ENCODE results near the gene MME. TPM values are rescaled to one million over a fixed set of nuclear protein-coding genes. Genes with fewer than 3 reads are reported as not detected.

The MME gene
- total RNA-seq, 1 donor = 102 TPM

DNA sequence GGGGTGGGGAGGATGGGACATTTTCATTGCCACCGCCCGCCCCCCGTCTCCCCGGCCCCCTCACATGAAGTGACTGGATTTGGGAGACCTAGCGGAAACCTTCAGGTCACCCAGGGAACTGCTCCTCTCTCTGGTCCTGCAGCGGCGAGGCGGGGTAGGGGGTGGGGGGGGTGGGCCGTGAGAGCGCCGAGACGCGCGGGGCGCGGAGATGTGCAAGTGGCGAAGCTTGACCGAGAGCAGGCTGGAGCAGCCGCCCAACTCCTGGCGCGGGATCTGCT, 712 bp upstream of the MME start:
- no peaks in the 10 kb centered on the region for H3K36me3 ChIP-seq (ENCODE audit: insufficient read depth, low read length)
- DNase-seq (ENCODE audit: insufficient read length, low spot score, missing footprints) = peak; percentile 74
- H3K4me2 ChIP-seq (ENCODE audit: insufficient read depth, low read length) = peak overlapping the region; percentile 99
- H3K79me2 ChIP-seq (ENCODE audit: insufficient read depth, low read length) = peaks cover 34% of the 10 kb centered on the region
- no peaks in the 10 kb centered on the region for H3K27me3 ChIP-seq (ENCODE audit: insufficient read depth, low read length)
- peak overlapping the region; percentile 97 for H2AFZ ChIP-seq (ENCODE audit: low read length)
- peak overlapping the region; percentile 89 for H3K4me3 ChIP-seq (ENCODE audit: insufficient read depth, low read length)
- no peaks in the 10 kb centered on the region for H3K9me3 ChIP-seq (ENCODE audit: low read depth, low read length)
- peaks cover 10% of the 10 kb centered on the region for H3K4me1 ChIP-seq (ENCODE audit: insufficient read depth, low read length)
- TF ChIP-seq, protein P1, sequence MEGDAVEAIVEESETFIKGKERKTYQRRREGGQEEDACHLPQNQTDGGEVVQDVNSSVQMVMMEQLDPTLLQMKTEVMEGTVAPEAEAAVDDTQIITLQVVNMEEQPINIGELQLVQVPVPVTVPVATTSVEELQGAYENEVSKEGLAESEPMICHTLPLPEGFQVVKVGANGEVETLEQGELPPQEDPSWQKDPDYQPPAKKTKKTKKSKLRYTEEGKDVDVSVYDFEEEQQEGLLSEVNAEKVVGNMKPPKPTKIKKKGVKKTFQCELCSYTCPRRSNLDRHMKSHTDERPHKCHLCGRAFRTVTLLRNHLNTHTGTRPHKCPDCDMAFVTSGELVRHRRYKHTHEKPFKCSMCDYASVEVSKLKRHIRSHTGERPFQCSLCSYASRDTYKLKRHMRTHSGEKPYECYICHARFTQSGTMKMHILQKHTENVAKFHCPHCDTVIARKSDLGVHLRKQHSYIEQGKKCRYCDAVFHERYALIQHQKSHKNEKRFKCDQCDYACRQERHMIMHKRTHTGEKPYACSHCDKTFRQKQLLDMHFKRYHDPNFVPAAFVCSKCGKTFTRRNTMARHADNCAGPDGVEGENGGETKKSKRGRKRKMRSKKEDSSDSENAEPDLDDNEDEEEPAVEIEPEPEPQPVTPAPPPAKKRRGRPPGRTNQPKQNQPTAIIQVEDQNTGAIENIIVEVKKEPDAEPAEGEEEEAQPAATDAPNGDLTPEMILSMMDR (IDR thresholded peaks at IDR 0.05; ENCODE audit: extremely low read depth, low read depth, low read length) = no peak
- H3K27ac ChIP-seq (ENCODE audit: low read depth, low read length) = no peak overlapping the region
- H4K20me1 ChIP-seq (ENCODE audit: insufficient read depth, low read length) = no peaks in the 10 kb centered on the region

DNA sequence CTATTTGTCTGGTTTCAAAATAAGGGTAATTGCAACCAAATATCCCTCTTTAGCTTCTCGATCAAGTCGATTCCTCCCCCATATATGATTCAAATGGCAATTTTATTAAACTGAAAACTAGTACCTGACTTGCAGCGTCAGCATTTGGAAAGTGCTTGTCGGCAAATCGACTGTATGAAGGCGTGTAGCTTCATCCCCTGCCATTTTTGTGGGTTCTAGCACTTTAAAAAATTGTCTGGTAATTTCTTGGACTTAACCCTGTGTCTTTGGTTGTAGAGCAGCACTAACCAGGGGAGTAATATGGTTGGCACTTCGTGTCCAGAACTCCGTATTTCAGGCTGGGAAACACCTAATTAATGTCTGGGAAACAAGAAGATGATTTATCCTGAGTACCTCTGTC, 573 bp downstream of the MME start:
- DNase-seq (ENCODE audit: insufficient read length, low spot score, missing footprints) = no peak

DNA sequence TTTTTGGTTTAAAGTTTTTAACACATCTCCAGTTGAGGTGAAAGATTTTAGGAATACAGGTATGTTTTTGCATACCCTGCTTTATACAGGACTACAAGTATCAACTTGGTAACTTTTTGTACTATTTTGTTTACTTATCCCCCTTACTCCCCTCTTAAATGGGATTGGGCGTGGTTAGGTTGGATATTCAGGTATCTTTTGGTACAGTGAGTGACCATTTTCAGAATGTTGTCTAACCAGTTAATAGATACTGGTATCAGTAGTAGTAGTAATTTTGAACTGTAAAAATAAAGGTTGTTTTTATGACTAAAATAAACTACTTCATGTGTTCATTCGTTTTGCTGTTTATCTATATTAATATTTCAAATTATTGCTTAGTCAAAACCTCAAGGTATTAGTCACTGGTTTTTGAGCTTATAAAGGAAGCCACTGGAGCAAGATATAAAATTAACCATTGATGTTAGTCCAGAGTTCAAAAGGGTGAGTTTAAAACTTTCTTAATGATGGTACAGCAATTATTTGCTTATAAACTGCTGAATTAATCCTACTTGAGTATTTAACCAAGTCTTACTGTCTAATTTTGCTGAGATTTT, 3.3 kb downstream of the MME start:
- Histone ChIP-seq H2AFZ (ENCODE audit: low read length) (no peak overlapping the region), H3K27ac (ENCODE audit: low read depth, low read length) (no peak overlapping the region), H3K4me3 (ENCODE audit: insufficient read depth, low read length) (no peak overlapping the region), H3K9me3 (ENCODE audit: low read depth, low read length) (no peaks in the 10 kb centered on the region), H3K4me1 (ENCODE audit: insufficient read depth, low read length) (peaks cover 16% of the 10 kb centered on the region), H3K4me2 (ENCODE audit: insufficient read depth, low read length) (no peak overlapping the region), H3K36me3 (ENCODE audit: insufficient read depth, low read length) (no peaks in the 10 kb centered on the region), H4K20me1 (ENCODE audit: insufficient read depth, low read length) (no peaks in the 10 kb centered on the region), H3K27me3 (ENCODE audit: insufficient read depth, low read length) (no peaks in the 10 kb centered on the region), H3K79me2 (ENCODE audit: insufficient read depth, low read length) (peaks cover 34% of the 10 kb centered on the region)
- DNase-seq (ENCODE audit: insufficient read length, low spot score, missing footprints) = no peak
- TF ChIP-seq, protein P1 (IDR thresholded peaks at IDR 0.05; ENCODE audit: extremely low read depth, low read depth, low read length) = no peak

More for the DNA sequence above, 573 bp downstream of the MME start:
- Histone ChIP-seq H3K27me3 (ENCODE audit: insufficient read depth, low read length) (no peaks in the 10 kb centered on the region), H4K20me1 (ENCODE audit: insufficient read depth, low read length) (no peaks in the 10 kb centered on the region), H3K79me2 (ENCODE audit: insufficient read depth, low read length) (peaks cover 34% of the 10 kb centered on the region), H2AFZ (ENCODE audit: low read length) (peak overlapping the region; percentile 93), H3K4me2 (ENCODE audit: insufficient read depth, low read length) (peak overlapping the region; percentile 99), H3K36me3 (ENCODE audit: insufficient read depth, low read length) (no peaks in the 10 kb centered on the region), H3K4me3 (ENCODE audit: insufficient read depth, low read length) (peak overlapping the region; percentile 89), H3K4me1 (ENCODE audit: insufficient read depth, low read length) (peaks cover 10% of the 10 kb centered on the region), H3K27ac (ENCODE audit: low read depth, low read length) (peak overlapping the region; percentile 53), H3K9me3 (ENCODE audit: low read depth, low read length) (no peaks in the 10 kb centered on the region)
- TF ChIP-seq, protein P1 (IDR thresholded peaks at IDR 0.05; ENCODE audit: extremely low read depth, low read depth, low read length) = no peak

DNA sequence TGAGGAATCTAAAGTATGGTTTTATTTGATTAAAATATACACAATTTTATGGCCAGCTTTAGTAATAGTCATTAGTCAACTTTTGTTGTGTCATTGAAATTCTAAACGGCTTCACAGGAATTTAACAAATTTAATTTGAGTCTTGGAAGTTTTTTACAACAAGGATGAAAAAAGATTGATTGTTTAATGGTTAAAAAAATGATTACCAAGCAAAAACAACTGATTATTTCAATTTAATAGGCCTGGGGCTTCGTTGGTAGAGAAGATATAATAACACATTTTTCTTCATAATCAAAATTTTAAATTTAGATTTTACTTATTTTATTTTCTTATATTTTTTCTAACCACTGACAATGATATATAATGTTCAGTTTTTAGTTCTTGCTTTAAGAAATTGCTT, 4.4 kb downstream of the MME start:
- Histone ChIP-seq H3K27me3 (ENCODE audit: insufficient read depth, low read length) (no peaks in the 10 kb centered on the region), H4K20me1 (ENCODE audit: insufficient read depth, low read length) (no peaks in the 10 kb centered on the region), H2AFZ (ENCODE audit: low read length) (no peak overlapping the region), H3K79me2 (ENCODE audit: insufficient read depth, low read length) (peaks cover 34% of the 10 kb centered on the region), H3K4me2 (ENCODE audit: insufficient read depth, low read length) (no peak overlapping the region), H3K27ac (ENCODE audit: low read depth, low read length) (no peak overlapping the region), H3K36me3 (ENCODE audit: insufficient read depth, low read length) (no peaks in the 10 kb centered on the region), H3K4me1 (ENCODE audit: insufficient read depth, low read length) (peaks cover 13% of the 10 kb centered on the region), H3K4me3 (ENCODE audit: insufficient read depth, low read length) (no peak overlapping the region), H3K9me3 (ENCODE audit: low read depth, low read length) (no peaks in the 10 kb centered on the region)
- TF ChIP-seq, protein P1 (IDR thresholded peaks at IDR 0.05; ENCODE audit: extremely low read depth, low read depth, low read length) = no peak
- DNase-seq (ENCODE audit: insufficient read length, low spot score, missing footprints) = no peak
